Lung microvascular endothelial cell (primary cell): ENCODE data around the gene PDZRN3. TPM values are rescaled to one million over a fixed set of nuclear protein-coding genes. Genes with fewer than 3 reads are reported as not detected.

Source experiments
- DNase-seq, 2 donors: peaks; one replicate each; pipeline versions ENCODE4 v3.0.0 to v3.0.0-alpha.2; 2010; ENCODE audit warnings: low read depth in 2 of 2
- total RNA-seq: library from RNA; depleted of rRNA; stranded (reverse); fragments of >200 nt; gene quantifications from 2 replicates; pipeline ENCODE4 v1.2.1, GENCODE V29; 2014

The PDZRN3 gene
- total RNA-seq, 1 donor from 2014 or later, result under 0.01 TPM

DNA sequence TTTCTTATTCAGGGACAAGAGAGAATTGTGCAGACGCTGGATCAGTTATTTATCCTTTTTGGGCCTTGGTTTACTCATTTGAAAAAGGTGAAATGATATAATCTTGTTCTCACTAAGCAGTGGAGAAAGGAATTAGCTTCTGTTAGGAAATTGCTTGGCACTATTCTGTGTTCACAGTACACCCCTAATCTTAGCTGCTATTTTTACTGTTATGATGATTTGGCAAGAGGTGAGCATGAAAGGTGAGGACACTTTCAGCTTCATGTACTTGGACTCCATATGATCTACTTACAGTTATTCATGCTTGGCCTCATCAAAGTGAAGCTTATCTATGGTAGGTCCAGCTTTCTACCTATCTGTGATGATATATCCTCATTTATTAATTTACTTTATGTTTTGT is 282.7 kb downstream of the PDZRN3 start:
- DNase-seq, result no peak

DNA sequence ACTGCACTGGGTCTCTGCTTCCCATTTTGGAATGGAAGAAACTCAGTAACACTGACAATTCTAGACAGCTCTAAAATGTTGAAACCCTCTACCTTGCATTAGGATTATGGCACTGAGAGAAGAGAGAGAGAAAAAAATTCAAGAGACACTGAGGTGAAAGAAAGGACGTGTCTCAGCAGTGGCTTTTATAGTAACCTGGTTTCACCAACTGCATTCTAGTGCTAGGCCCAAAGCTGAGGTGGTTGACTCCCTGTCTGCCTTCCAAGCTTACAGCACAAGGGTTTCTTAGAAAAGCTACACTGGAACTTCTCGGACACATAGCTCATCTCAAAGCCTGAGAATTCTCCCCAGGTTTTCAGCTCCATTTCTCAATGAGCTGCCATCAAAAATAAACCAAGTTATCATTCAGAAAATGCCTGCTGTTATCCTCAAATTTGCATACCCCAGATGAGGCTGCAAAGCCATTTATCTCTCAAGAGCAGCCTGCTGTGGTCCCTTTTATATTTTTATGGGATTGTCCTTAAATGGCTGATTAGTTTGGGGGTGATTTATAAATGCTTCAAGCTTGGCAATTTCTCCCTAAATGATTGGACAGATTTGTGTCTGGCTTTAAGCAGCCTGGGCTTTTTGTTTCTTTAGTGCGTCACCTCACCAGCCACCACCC is 283.3 kb downstream of the PDZRN3 start:
- no peak for DNase-seq

DNA sequence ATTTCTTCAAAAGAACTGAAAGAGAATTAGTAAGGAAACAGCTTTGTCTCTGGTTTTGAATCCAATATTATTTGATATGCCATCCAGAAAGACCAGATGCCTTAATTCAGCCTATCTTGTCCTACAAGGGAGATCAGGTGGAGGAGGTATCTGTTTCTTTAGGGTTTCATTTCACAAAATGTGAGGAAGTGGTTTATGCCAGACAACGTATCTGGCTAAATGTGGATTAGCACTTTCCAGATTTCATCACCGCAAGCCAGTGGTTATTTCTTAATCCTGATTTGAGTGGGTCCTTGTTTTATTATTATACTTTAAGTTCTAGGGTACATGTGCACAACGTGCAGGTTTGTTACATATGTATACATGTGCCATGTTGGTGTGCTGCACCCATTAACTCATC is 292.2 kb downstream of the PDZRN3 start:
- DNase-seq, result no peak
